Stimulated activated CD4-positive, alpha-beta T cell treated with anti-CD3 and anti-CD28 coated beads, Interleukin-4, amount 100 ng/mL, for 48 hours (primary cell): Measurements from ENCODE around the gene ZAR1.
"Not testable (repeated sequence)": the region's sequence is repeated elsewhere in the genome, so short reads cannot be mapped to it uniquely, and the experiment has no call there.

Experiments
- DNase-seq, 2 donors: peaks; one replicate each; pipeline ENCODE4 v3.0.0-alpha.2; 2020; ENCODE audit warnings: low read depth in 2 of 2

Gene ZAR1

GRCh38 chr4:48490012-48490679 lies at the start of gene ZAR1:
TSS of gene ZAR1 (plus strand) at chr4:48490252. CDS start at chr4:48490292, 40 bp downstream.
- DNase-seq: no peak

DNA sequence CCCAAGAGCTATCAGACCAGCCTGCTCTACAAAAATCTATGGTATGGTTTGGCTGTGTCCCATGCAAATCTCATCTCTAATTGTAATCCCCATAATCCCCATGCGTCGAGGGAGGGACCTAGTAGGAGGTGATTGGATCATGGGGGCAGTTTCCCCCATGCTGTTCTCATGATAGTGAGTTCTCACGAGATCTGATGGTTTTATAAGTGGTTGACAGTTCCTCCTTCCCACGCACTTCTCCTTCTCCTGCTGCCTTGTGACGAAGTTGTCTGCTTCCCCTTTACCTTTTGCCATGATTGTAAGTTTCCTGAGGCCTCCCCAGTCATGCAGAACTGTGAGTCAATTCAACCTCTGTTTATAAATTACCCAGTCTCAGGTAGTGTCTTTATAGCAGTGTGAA lies 49.1 kb upstream of the ZAR1 start:
- DNase-seq: not testable (repeated sequence)

DNA sequence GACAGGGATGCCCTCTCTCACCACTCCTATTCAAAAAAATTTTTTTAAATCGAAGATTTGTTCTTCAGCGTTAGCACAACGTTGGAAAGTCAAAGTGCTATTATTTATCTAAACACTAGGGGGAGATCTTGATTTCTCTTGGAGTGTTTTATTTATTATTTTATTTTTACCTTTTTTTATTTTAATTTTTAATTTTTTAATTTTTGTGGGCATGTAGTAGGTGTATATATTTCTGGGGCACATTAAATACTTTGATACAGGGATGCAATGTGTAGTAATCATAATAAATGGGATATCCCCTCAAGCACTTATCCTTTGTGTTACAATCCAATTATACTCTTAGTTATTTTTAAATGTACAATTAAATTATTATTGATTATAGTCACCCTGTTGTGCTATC lies 44.3 kb upstream of the ZAR1 start:
- no peak for DNase-seq

DNA sequence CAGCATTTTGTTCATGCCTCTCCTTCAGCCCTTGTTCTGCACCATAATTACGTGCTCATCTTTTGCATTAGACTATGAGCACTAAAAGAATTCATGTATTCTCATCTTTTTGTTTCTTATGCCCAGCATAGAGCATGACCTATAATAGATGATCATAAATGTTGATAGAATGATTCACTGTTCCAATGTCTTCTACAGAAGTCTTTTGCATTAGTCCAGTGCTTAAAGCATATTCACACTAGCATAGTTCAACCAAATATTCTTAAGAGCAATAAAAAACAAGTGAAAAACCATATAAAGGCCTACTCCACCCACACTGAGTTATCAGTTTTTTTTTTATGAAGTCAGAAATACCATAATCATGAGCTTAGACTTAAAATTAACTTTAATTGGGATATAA lies 43.4 kb upstream of the ZAR1 start:
- no peak for DNase-seq

DNA sequence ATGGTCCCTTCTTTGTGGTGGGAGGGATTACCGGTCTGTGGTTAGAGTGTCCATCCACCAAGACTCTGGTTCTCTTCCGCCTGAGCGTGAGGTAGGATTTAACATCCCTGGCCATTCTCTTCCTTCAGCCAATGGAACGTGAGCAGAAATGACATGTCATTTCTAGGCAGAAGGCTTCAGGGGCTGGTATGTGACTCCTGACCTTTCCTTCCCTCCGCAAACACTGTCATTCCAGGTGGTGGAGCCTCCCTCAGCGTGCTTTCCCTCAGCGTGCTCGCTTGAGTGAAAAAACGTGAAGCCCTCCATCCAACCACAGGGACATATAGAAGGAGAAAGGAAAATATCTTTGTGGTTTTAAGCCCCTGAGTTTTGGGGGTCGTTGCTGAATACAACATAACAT lies 40.9 kb upstream of the ZAR1 start:
- DNase-seq: no peak

GRCh38 chr4:48450740-48451139 lies 39.3 kb upstream of the ZAR1 start:
- DNase-seq: no peak

DNA sequence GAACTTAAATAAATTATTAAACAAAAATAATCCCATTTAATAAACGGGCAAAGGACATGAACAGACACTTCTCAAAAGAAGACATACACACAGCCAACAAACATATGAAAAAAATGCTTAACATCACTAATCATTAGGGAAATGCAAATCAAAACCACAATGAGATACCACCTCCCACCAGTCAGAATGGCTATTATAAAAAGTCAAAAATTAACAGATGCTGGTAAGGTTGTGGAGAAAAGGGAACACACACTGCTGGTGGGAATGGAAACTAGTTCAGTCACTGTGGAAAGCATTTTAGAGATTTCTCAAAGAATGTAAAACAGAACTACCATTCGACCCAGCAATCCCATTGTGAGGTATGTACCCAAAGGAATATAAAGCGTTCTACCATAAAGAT lies 38.4 kb upstream of the ZAR1 start:
- not testable (repeated sequence) for DNase-seq

DNA sequence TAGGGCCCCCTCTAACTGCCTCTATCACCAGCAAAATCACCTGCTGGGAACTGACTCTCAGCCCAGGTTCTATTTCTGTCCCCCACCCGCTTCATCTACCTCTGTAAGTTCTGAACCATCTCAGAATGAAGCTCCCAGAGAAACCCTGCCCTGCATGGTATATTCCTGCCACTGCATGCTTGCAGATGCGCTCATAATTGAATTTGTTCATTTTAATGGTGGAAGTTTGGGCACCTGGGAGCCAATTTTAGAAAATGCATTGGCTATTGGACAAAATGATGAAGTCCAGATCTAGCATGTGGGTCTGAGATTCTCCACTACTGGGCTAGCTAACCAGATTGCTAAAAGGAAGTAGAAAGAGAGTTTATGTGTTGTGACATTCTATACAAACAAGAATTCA lies 35.5 kb upstream of the ZAR1 start:
- DNase-seq: no peak

GRCh38 chr4:48461000-48461399 lies 29.1 kb upstream of the ZAR1 start:
- DNase-seq: no peak

GRCh38 chr4:48462363-48462762 lies 27.7 kb upstream of the ZAR1 start:
- DNase-seq: no peak

DNA sequence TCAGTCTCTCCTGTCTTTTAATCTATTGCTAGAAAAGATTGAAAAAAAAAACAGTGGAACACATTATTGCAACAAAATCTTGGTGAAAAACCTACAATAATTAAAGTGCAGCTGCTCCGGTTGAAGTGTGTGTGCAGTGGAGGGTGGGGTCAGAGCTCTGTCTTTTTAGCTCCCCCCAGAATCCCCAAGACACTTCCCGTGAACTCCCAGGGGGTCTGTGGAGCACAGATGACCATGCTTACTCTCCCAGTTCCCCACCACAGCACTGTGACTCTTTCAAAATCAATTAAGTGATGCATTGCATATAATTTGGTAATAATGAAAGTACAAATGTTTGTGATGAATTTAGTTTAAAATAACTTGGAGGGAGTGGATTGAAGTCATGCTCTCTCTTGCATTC lies 22.6 kb upstream of the ZAR1 start:
- no peak for DNase-seq

GRCh38 chr4:48467891-48468290 lies 22.2 kb upstream of the ZAR1 start:
- DNase-seq: no peak

DNA sequence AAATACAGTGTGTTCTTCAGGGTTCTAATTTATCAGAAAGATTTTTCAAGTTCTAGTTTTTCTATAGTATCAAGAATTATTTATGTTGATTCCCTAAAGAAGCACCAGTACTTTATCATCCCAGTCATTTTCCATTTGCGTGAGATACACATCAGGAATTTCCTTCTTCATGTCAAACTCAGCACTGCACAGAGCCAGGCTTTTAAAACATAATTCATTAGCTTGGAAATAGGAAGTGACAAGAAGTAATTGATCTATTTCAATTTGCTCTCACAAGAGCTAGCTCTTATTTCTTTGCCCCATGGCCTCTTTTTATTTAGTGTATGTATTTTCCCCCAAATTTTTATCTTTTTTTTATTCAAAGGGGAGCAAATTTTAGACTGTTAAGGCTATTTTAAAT lies 19.9 kb upstream of the ZAR1 start:
- DNase-seq: no peak

- DNase-seq: no peak
Observed at GRCh38 chr4:48470570-48470969, 19.5 kb upstream of the ZAR1 start.

- no peak for DNase-seq
Observed at GRCh38 chr4:48472794-48473193, 17.3 kb upstream of the ZAR1 start.

DNA sequence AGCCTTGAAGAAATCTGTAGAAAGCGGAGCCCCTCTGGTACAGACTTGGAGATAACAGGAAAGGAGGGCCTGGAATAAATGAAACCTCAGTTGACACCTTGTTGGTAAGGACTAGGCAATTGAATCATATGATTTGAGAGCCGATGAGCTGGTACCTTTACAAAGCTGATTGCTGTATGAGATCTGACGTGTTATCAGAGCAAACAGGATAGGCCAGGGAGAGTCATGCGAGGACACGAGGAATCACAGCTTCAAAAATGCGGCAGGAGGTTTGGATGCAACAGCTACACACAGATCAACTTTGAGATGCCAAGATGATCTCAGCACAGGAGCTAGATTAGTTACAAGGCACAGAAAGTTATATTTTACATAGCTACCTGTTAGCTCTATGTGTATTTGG lies 14.3 kb upstream of the ZAR1 start:
- no peak for DNase-seq

- no peak for DNase-seq
Observed at GRCh38 chr4:48478273-48478672, 11.8 kb upstream of the ZAR1 start.

DNA sequence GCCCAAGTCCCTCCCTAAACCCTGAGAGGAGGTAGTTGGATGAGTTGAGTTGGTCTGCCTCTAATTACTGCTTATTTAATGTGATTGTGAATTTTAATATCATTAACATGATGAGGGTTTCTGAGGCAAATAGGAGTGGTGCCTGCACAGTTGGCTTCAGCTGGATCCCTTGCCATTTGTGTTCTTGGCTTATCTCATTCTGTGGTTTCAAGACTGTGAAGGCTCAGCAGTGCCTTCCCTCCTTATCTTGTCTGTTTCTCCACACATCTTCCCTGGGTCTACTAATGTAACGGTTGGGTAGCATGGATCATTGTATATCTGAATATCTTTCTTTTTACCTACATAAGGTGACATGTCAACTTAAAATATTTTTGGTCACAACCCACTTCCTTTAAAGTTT lies 8.5 kb upstream of the ZAR1 start:
- DNase-seq: no peak

DNA sequence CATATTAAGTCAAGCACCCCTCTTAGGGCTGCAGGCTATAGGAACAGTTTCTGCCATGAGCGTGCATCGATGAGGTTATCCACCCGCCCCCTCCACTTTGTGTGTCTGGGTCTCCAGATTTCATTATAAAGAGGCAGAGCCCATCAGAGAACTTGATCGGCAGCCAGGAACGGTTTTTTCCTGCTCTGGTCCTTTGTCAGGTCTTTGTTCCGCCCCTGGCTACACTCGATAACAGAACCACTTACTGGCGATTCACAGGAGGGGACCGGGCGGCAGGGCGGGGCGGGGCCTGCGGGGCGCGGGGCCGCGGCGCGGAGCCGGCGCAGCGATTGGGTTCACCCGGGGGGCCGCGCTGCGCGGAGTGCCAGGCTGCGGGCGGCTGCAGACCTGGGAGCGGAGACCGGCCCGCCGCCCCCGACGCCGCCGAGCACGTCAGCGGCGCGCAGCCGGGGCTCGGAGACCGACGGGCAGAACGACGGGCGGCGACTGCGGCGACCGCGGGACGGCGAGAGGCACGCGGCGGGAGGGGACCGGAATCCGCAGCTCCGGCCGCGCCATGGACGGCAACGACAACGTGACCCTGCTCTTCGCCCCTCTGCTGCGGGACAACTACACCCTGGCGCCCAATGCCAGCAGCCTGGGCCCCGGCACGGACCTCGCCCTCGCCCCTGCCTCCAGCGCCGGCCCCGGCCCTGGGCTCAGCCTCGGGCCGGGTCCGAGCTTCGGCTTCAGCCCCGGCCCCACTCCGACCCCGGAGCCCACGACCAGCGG lies 6.9 kb upstream of the ZAR1 start, which contains the start of gene SLC10A4:
Gene SLC10A4 (plus strand): TSS at position 338 of the 771 bp plus-strand sequence. CDS start 219 bp downstream, at position 557.
- no peak for DNase-seq

DNA sequence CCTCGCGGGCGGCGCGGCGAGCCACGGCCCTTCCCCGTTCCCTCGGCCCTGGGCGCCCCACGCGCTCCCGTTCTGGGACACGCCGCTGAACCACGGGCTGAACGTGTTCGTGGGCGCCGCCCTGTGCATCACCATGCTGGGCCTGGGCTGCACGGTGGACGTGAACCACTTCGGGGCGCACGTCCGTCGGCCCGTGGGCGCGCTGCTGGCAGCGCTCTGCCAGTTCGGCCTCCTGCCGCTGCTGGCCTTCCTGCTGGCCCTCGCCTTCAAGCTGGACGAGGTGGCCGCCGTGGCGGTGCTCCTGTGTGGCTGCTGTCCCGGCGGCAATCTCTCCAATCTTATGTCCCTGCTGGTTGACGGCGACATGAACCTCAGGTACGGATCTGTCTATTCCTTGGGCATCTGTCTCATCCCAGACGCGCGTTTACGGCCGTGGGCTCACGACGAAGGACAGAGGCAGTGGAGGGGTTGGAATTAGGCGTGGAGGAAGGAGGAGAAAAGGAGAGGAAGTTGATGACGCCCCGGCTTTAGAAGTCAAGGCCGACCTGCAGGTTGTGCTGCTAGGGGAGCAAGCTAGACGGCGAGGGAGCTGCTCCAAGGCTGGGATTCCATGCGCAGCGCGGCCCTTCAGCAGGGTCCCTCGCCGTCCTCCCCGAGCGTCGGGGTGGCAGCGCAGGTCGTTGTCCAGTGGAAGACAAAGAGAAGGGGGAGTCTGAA lies 6.1 kb upstream of the ZAR1 start:
- no peak for DNase-seq

DNA sequence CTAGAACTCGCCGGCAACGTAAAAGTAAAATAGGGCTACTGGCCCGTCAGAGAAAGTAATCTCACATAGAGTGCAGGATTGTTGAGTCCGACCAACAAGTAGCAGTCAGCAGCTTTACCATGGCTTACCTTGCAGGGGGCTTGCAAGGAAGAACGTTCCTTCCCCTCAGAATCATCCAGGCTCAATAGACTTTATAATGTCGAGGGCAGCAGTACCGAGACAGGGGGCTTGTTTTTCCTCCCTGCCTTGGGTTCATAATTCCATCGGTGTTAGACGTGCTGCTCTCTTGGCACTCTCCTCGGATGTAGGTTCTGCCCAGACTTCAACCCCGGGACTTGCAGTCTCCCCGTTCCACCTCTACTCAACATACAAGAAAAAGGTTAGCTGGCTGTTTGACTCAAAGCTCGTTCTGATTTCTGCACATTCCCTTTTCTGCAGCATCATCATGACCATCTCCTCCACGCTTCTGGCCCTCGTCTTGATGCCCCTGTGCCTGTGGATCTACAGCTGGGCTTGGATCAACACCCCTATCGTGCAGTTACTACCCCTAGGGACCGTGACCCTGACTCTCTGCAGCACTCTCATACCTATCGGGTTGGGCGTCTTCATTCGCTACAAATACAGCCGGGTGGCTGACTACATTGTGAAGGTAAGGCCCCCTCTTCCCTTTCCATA lies 5.4 kb upstream of the ZAR1 start:
- DNase-seq: no peak

GRCh38 chr4:48489683-48490011 lies 405 bp upstream of the ZAR1 start:
- no peak for DNase-seq
